Measurements from ENCODE around the gene TBC1D22A.

DNA sequence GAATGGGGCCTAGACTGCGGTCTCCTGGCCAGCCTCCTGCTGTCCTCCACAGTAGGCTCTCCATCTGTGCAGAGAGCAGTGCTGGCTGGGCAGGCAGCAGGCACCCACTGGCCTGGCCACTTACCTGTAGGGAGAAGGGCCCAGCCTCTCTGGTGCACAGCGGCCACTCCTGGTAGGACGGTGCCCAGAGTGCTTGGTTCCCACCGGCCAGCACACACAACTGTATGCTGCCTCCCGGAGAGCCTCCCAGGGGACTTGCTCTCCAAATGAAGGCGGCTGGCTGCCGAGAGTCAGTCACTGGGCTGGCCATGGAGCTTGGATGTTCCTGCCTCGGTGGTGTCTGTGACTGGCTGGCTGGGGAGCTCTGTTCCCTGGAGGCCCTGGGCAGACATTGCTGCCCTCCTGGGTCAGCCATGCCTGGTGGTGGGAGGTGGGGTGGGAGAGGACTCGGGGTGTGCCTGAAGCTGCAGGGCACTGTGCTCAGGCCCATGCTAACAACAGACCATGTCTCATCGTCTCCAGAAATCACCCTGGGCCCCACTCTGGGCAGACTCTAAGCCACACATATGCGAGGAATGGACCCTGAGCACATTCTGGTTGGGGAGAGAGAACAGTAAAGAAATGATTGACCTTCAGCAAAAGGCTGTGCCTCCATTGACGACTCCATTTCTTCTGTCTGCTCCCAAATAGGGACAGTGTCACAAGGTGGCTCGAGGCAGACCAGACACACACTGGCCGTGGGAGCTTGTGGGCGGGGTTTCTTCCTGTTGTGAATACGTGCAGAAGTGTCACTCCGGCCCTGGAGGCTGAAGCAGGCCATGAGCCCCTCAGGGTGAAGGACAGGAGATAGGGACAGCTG lies 350.8 kb downstream of the TBC1D22A start:
- TF ChIP-seq, protein P1, sequence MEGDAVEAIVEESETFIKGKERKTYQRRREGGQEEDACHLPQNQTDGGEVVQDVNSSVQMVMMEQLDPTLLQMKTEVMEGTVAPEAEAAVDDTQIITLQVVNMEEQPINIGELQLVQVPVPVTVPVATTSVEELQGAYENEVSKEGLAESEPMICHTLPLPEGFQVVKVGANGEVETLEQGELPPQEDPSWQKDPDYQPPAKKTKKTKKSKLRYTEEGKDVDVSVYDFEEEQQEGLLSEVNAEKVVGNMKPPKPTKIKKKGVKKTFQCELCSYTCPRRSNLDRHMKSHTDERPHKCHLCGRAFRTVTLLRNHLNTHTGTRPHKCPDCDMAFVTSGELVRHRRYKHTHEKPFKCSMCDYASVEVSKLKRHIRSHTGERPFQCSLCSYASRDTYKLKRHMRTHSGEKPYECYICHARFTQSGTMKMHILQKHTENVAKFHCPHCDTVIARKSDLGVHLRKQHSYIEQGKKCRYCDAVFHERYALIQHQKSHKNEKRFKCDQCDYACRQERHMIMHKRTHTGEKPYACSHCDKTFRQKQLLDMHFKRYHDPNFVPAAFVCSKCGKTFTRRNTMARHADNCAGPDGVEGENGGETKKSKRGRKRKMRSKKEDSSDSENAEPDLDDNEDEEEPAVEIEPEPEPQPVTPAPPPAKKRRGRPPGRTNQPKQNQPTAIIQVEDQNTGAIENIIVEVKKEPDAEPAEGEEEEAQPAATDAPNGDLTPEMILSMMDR (IDR thresholded peaks at IDR 0.05): no peak
- no peak for TF ChIP-seq POLR2A (IDR thresholded peaks at IDR 0.05)
